ENCODE measurements around the gene CCDC141.

GRCh38 chr2:179071810-179072355 lies 21.9 kb upstream of the CCDC141 start:
- TF ChIP-seq, protein P1, sequence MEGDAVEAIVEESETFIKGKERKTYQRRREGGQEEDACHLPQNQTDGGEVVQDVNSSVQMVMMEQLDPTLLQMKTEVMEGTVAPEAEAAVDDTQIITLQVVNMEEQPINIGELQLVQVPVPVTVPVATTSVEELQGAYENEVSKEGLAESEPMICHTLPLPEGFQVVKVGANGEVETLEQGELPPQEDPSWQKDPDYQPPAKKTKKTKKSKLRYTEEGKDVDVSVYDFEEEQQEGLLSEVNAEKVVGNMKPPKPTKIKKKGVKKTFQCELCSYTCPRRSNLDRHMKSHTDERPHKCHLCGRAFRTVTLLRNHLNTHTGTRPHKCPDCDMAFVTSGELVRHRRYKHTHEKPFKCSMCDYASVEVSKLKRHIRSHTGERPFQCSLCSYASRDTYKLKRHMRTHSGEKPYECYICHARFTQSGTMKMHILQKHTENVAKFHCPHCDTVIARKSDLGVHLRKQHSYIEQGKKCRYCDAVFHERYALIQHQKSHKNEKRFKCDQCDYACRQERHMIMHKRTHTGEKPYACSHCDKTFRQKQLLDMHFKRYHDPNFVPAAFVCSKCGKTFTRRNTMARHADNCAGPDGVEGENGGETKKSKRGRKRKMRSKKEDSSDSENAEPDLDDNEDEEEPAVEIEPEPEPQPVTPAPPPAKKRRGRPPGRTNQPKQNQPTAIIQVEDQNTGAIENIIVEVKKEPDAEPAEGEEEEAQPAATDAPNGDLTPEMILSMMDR (IDR thresholded peaks at IDR 0.05): no peak
- TF ChIP-seq ZFX (IDR thresholded peaks at IDR 0.05; ENCODE audit: borderline replicate concordance): no peak
